Memory B cell (primary cell): ENCODE data around the gene ASXL2.

Experiments
- ATAC-seq: fragments of 150-1000 bp; cut with Tn5 transposase; 2 replicates; pipeline ENCODE4 v1.10.0; 2021; ENCODE audit warnings: low read depth, mild to moderate bottlenecking, moderate library complexity
- DNase-seq, 2 donors: peaks; one replicate each; pipeline ENCODE4 v3.0.0; 2022; ENCODE audit warnings: low spot score in 2 of 2
- H3K27ac Mint-ChIP-seq: one replicate; pipeline ENCODE4 v1.8.0; 2022; ENCODE audit warnings: mild to moderate bottlenecking, moderate library complexity, mixed read lengths
- H3K27me3 Mint-ChIP-seq: one replicate; pipeline ENCODE4 v1.8.0; 2022; ENCODE audit warnings: mixed read lengths
- H3K36me3 Mint-ChIP-seq: one replicate; pipeline ENCODE4 v1.8.0; 2022; ENCODE audit warnings: mild to moderate bottlenecking, mixed read lengths
- H3K4me1 Mint-ChIP-seq: one replicate; pipeline ENCODE4 v1.8.0; 2022; ENCODE audit warnings: mixed read lengths
- H3K4me3 Mint-ChIP-seq: one replicate; pipeline ENCODE4 v1.8.0; 2022; ENCODE audit warnings: mild to moderate bottlenecking, moderate library complexity, mixed read lengths
- H3K9me3 Mint-ChIP-seq: one replicate; pipeline ENCODE4 v1.8.0; 2022; ENCODE audit warnings: mixed read lengths

Gene ASXL2

DNA sequence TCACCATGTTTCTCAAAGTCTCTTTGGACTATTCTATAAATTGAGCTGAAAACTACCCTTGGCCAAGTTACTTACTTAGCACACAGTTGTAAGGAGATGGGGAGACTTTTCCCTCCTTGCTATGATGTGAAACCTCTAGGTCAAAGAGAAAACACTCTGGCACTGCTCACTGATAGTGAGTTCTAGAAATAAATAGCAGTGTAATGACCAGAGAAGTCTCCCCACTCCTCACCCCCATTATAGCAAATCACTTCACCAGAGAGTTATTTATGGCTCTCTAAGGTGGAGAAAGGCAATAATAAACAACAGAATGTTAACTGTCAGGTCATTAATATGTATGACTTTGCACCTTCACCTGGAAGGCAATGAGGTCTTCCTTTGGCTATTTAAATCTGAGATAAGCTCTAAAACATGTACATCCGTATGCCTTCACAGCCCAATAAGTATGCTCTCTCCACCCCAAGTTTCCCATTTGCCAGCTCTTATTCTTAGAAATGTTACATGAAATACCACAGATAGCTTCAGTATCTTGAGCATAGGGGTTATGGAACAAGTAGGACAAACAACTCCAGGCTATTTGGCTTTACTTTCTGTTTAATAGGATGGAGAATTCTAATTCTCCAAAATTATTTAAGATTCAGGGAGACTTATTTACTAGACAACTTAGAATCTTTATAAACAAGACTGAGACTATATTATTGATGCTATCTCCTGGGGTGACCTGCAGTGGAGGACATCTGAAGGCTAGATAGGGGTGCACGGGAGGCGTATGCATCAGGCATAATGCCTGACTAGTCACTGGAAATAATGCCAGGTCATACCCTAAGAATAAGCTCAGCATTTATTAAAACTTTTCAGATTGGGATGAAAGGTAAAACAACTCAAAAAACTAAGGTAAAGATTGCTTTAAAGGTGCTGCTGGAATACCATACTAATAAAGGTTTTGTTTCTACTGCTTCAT is 139.6 kb downstream of the ASXL2 start:
- Mint-ChIP-seq H3K4me1 (peaks cover 11% of the 10 kb centered on the region), H3K27ac (no peak overlapping the region), H3K36me3 (peaks cover 13% of the 10 kb centered on the region), H3K27me3 (no peaks in the 10 kb centered on the region), H3K9me3 (no peaks in the 10 kb centered on the region), H3K4me3 (no peak overlapping the region)
- no peak for ATAC-seq
- no peak for DNase-seq

GRCh38 chr2:25736899-25737515 is 141.3 kb downstream of the ASXL2 start:
- H3K4me3 Mint-ChIP-seq = no peak overlapping the region
- H3K27ac Mint-ChIP-seq = no peak overlapping the region
- no peaks in the 10 kb centered on the region for H3K27me3 Mint-ChIP-seq
- DNase-seq (no peak), ATAC-seq (no peak)
- H3K9me3 Mint-ChIP-seq = no peaks in the 10 kb centered on the region
- peaks cover 6% of the 10 kb centered on the region for H3K36me3 Mint-ChIP-seq
- H3K4me1 Mint-ChIP-seq = no peaks in the 10 kb centered on the region

- no peak overlapping the region for H3K4me3 Mint-ChIP-seq
- no peaks in the 10 kb centered on the region for H3K9me3 Mint-ChIP-seq
- H3K27ac Mint-ChIP-seq = no peak overlapping the region
- H3K27me3 Mint-ChIP-seq = no peaks in the 10 kb centered on the region
- DNase-seq (no peak), ATAC-seq (no peak)
- H3K4me1 Mint-ChIP-seq = no peaks in the 10 kb centered on the region
- H3K36me3 Mint-ChIP-seq = peaks cover 3% of the 10 kb centered on the region
Observed at GRCh38 chr2:25735835-25736234, 142.5 kb downstream of the ASXL2 start.

DNA sequence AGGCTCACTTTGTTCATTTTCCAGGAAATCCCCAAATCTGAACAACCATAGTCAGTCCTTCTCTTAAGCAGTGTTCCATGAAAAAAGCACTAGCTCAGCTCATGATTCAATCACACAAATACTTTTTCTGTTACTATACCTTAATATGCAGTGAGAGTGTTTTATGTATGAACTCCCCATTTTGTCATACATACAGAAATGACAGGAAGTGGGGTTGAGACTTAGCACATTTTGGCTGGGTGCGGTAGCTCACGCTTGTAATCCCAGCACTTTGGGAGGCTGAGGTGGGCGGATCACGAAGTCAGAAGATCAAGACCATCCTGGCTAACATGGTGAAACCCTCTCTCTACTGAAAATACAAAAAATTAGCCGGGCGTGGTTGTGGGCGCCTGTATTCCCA is 149.7 kb downstream of the ASXL2 start:
- Mint-ChIP-seq H3K27me3 (no peaks in the 10 kb centered on the region), H3K4me1 (no peaks in the 10 kb centered on the region), H3K4me3 (no peak overlapping the region), H3K27ac (no peak overlapping the region), H3K36me3 (no peaks in the 10 kb centered on the region), H3K9me3 (no peaks in the 10 kb centered on the region)
- ATAC-seq (no peak), DNase-seq (no peak)

- Mint-ChIP-seq H3K36me3 (no peaks in the 10 kb centered on the region), H3K9me3 (no peaks in the 10 kb centered on the region), H3K27me3 (peaks cover 2% of the 10 kb centered on the region), H3K4me3 (no peak overlapping the region), H3K4me1 (no peaks in the 10 kb centered on the region), H3K27ac (no peak overlapping the region)
- ATAC-seq = no peak
- no peak for DNase-seq
Observed at GRCh38 chr2:25726522-25726921, 151.8 kb downstream of the ASXL2 start.

GRCh38 chr2:25725877-25726276 is 152.4 kb downstream of the ASXL2 start:
- Mint-ChIP-seq H3K4me3 (no peak overlapping the region), H3K9me3 (no peaks in the 10 kb centered on the region), H3K36me3 (no peaks in the 10 kb centered on the region), H3K4me1 (no peaks in the 10 kb centered on the region), H3K27me3 (peaks cover 2% of the 10 kb centered on the region), H3K27ac (no peak overlapping the region)
- ATAC-seq (no peak), DNase-seq (no peak)

DNA sequence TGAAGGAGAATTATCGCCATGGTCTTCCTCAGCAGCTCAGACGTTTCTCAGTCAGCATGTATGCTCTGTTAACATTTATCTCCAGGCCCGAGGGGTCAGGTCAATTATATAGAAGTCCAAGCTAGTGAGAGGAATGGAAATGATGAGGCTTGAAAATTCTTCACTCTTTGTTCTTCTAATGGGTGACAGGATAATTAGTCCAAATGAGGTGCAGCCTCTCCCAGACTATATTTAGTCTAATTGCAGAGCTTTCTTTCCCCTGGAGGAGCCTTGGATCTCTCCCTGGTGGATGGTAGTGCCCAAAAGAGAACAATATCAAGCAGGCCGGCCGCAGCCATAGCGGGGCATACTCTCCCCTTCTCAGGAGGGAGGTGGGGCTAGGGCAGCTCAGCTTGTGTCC is 153.5 kb downstream of the ASXL2 start:
- no peaks in the 10 kb centered on the region for H3K36me3 Mint-ChIP-seq
- H3K4me1 Mint-ChIP-seq = no peaks in the 10 kb centered on the region
- no peaks in the 10 kb centered on the region for H3K9me3 Mint-ChIP-seq
- H3K27me3 Mint-ChIP-seq = peaks cover 4% of the 10 kb centered on the region
- no peak overlapping the region for H3K27ac Mint-ChIP-seq
- ATAC-seq (no peak), DNase-seq (no peak)
- H3K4me3 Mint-ChIP-seq = no peak overlapping the region

GRCh38 chr2:25722224-25722623 is 156.1 kb downstream of the ASXL2 start:
- DNase-seq (no peak), ATAC-seq (no peak)
- no peaks in the 10 kb centered on the region for H3K9me3 Mint-ChIP-seq
- no peaks in the 10 kb centered on the region for H3K4me1 Mint-ChIP-seq
- no peaks in the 10 kb centered on the region for H3K36me3 Mint-ChIP-seq
- H3K27ac Mint-ChIP-seq = no peak overlapping the region
- peaks cover 7% of the 10 kb centered on the region for H3K27me3 Mint-ChIP-seq
- no peak overlapping the region for H3K4me3 Mint-ChIP-seq

DNA sequence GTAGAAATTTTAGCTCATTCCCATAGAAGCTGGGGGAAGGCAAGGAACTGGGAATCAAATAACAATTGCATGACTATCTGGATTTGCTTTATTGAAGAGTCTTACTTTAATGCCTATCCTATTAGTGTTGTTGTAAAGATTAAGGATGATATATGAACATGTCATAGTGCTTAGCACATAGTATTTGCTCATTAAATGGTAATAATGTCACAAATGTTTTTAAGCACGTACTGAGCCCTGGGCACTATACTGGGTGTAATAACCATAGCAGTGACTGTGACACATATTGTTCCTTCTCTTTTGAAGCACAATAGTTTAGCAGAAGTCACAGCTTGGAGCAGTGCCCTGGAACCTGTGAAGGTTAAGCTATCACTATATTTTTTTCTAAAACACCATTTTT is 157.7 kb downstream of the ASXL2 start:
- H3K4me3 Mint-ChIP-seq = no peak overlapping the region
- no peak overlapping the region for H3K27ac Mint-ChIP-seq
- peaks cover 7% of the 10 kb centered on the region for H3K27me3 Mint-ChIP-seq
- ATAC-seq (no peak), DNase-seq (no peak)
- no peaks in the 10 kb centered on the region for H3K4me1 Mint-ChIP-seq
- no peaks in the 10 kb centered on the region for H3K9me3 Mint-ChIP-seq
- no peaks in the 10 kb centered on the region for H3K36me3 Mint-ChIP-seq

GRCh38 chr2:25714740-25715139 is 163.5 kb downstream of the ASXL2 start:
- H3K4me3 Mint-ChIP-seq = no peak overlapping the region
- peaks cover 12% of the 10 kb centered on the region for H3K27me3 Mint-ChIP-seq
- no peaks in the 10 kb centered on the region for H3K9me3 Mint-ChIP-seq
- H3K36me3 Mint-ChIP-seq = peaks cover 2% of the 10 kb centered on the region
- H3K27ac Mint-ChIP-seq = no peak overlapping the region
- ATAC-seq = no peak
- DNase-seq = no peak
- peaks cover 14% of the 10 kb centered on the region for H3K4me1 Mint-ChIP-seq

DNA sequence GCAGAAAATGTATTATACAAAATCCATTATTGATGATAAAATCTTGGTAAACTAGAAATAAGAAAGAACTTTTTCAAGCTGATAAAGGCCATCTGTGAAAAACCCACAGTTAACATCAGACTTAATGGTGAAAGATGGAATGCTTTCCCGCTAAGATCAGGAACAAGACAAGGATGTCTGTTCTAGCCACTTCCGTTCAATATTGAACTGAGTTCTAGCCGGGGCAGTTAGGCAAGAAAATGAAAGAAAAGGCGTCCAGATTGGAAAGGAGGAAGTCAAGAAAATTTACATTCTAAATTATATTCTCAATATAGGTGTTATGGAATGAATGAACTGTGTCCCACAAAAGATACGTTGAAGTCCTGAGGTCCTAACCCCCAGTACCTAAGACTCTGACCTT is 165.8 kb downstream of the ASXL2 start:
- Mint-ChIP-seq H3K4me1 (peaks cover 16% of the 10 kb centered on the region), H3K36me3 (peaks cover 2% of the 10 kb centered on the region), H3K27me3 (peaks cover 9% of the 10 kb centered on the region), H3K4me3 (no peak overlapping the region), H3K9me3 (no peaks in the 10 kb centered on the region), H3K27ac (no peak overlapping the region)
- ATAC-seq (no peak), DNase-seq (no peak)

- H3K4me3 Mint-ChIP-seq = peak overlapping the region; percentile 83
- H3K27ac Mint-ChIP-seq = no peak overlapping the region
- peaks cover 2% of the 10 kb centered on the region for H3K36me3 Mint-ChIP-seq
Observed at GRCh38 chr2:25711675-25712354, 166.5 kb downstream of the ASXL2 start.

GRCh38 chr2:25710750-25711149 is 167.5 kb downstream of the ASXL2 start:
- Mint-ChIP-seq H3K27ac (no peak overlapping the region), H3K4me1 (peaks cover 16% of the 10 kb centered on the region), H3K9me3 (no peaks in the 10 kb centered on the region), H3K36me3 (peaks cover 2% of the 10 kb centered on the region), H3K4me3 (no peak overlapping the region), H3K27me3 (peaks cover 12% of the 10 kb centered on the region)
- ATAC-seq = no peak
- DNase-seq = no peak

More at GRCh38 chr2:25711675-25712354, 166.5 kb downstream of the ASXL2 start:
- DNase-seq = no peak
- peak; percentile 8 for ATAC-seq
- peaks cover 16% of the 10 kb centered on the region for H3K4me1 Mint-ChIP-seq
- no peaks in the 10 kb centered on the region for H3K9me3 Mint-ChIP-seq
- H3K27me3 Mint-ChIP-seq = peaks cover 11% of the 10 kb centered on the region

- H3K4me1 Mint-ChIP-seq = peaks cover 16% of the 10 kb centered on the region
- no peak for ATAC-seq
- H3K27ac Mint-ChIP-seq = no peak overlapping the region
- no peaks in the 10 kb centered on the region for H3K9me3 Mint-ChIP-seq
- peaks cover 2% of the 10 kb centered on the region for H3K36me3 Mint-ChIP-seq
- H3K27me3 Mint-ChIP-seq = peaks cover 12% of the 10 kb centered on the region
- H3K4me3 Mint-ChIP-seq = no peak overlapping the region
- no peak for DNase-seq
Observed at GRCh38 chr2:25709349-25709748, 168.9 kb downstream of the ASXL2 start.
